ENCODE measurements around the gene GRAMD1B.
"Not testable (repeated sequence)": the region's sequence is repeated elsewhere in the genome, so short reads cannot be mapped to it uniquely, and the experiment has no call there.

Gene GRAMD1B

GRCh38 chr11:123513309-123513708, 83.2 kb downstream of the GRAMD1B start:
- FAIRE-seq: not testable (repeated sequence)

DNA sequence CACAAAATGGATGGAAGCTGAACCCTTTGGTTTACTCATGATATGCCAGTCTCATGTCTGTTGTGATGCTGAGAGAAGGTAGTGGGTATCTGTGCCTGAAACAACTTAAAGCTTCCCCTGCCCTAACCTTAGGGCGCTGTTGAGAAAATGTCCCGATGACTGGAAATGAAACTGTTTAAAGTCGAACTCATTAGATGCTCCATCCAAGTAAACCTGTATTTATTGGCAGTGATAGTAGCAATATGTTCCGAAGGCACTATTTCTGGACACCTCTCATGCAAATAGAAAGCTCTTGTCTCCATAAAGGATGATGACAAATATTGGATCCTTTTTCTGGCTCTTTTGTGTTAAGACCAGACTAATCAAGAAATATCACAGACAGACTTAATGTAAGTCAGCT, 86.2 kb downstream of the GRAMD1B start:
- no peak for FAIRE-seq

GRCh38 chr11:123517559-123518364, 87.7 kb downstream of the GRAMD1B start:
- FAIRE-seq: no peak

- FAIRE-seq: no peak
Measured at GRCh38 chr11:123518496-123519054, 88.5 kb downstream of the GRAMD1B start.

DNA sequence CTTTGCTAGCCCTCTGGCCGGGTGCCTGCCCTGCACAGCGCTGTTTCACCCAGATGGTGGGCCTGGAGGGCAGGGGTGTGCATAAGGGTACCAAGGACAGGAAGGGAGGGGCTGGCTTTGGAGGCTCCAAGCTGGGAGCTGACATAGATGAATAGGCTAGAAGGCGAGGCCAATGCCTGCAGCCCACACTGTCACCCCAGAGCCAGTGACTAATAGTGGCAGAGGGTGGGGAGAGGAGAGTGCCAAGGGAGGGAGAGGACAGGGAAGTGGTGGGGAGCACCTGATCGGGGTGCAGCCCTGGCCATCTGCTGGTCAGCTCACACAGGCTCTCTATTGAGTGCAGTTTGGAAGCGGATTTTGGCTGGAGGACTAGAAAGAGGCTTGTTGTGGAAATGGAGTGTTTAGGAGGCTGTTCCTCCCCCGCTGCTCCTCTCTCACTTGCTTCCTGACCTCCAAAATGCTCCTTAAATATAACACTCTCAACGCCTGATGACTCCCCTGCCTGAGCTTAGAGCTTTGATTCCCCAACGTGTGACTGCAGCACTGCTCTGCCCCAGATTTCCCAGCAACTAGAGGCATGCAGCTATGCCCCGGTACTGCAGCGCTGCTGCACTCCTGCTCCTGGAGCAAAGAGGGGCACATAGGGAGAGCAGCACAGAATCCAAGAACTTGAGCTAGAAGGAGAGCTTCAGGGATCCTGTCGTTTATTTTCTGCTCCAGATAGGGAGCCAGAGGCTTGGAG, 89.2 kb downstream of the GRAMD1B start:
- no peak for FAIRE-seq

GRCh38 chr11:123519797-123520193, 89.7 kb downstream of the GRAMD1B start:
- no peak for FAIRE-seq

DNA sequence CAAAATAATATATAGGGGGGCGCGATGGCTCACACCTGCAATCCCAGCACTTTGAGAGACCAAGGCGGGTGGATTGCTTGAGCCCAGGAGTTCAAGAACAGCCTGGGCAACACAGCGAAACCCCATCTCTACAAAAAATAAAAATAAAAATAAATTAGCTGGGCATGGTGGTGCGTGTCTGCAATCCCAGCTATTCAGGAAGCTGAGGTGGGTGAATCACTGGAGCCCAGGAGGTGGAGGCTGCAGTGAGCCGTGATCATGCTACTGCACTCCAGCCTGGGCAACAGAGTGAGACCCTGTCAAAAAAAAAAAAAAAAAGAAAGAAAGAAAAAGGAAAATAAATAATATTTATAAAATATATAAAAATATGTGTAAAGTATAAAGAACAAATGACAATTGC, 90.4 kb downstream of the GRAMD1B start:
- FAIRE-seq: not testable (repeated sequence)

DNA sequence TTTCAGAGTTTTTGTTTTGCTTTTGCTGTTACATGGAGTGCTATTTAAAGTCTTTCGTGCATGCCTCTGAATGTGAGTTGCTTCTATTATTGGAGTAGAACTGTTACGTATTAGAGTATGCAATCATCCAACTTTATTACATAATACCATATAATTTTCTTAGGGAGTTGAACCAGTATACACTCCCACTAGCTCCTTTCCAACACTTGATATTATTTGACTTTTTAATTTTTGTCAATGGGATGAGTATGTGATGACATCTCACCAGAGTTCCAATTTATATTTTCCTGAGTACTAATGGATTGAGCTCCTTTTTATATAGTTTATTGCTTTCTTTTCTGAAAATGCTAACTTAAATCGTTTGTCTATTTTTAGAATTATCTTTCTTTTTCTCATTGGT, 90.9 kb downstream of the GRAMD1B start:
- FAIRE-seq: no peak

DNA sequence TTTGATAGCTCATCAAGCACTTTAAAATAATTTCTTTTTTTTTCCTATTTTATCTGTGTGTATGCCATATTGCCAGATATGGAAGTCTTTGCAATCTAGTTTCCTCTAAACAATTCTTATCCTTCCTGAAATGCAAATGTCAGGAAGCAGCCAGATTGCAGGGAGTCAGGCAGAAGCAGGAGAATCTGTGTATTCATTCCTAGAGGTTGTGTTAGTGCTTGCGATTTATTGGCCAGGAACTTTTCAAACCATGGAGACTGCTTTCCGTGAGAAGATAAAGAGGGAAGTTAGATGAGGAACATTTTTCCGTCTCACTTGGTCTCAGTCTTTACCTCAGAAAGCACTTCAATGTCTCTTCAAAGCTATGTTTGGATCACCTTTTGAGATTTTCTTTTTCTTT, 91.9 kb downstream of the GRAMD1B start:
- FAIRE-seq: no peak

GRCh38 chr11:123523539-123523938, 93.5 kb downstream of the GRAMD1B start:
- FAIRE-seq: no peak

GRCh38 chr11:123525097-123525496, 95.0 kb downstream of the GRAMD1B start:
- FAIRE-seq: no peak

- no peak for FAIRE-seq
Measured at GRCh38 chr11:123525511-123525918, 95.4 kb downstream of the GRAMD1B start.

- FAIRE-seq: no peak
Measured at GRCh38 chr11:123526027-123526805, 96.1 kb downstream of the GRAMD1B start.

DNA sequence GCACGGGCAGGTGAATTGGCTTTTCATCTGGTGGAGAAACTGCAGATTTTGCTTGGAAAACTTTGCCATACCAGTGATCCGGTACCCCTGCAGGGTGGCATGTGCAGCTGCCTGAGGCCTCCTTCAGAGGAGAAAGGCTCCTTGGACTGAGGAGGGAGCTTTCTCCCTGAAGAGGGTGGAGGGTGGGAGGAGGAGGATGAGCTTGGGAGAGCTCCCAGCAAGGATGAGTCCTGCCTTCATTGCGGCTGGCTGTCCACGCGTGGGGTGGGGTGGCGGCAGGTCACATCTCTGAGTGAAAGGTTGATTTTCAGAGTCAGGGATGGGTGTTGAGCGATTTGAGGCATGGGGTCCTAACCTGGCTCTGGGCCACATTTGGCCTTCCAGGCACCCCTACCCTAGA, 96.8 kb downstream of the GRAMD1B start:
- FAIRE-seq: no peak

DNA sequence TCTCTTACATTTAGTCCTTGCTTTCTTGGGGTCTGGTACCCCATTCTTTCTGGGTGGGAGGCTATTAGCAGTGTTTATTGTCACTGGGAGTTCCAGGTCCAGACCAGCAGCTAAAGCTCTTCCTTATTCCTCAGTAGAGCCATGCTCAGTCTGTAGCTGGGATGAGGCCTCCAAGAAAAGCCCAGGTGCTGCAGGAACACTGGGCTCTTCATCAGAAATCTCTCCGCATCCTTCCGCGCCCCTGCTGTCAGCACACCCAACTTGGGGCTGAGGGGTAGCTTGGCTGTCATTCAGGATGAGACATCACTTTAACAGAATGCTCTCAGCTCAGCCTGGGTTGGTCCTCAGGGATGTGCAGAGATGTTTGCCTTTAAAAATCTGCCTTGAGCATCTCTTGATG, 97.5 kb downstream of the GRAMD1B start:
- no peak for FAIRE-seq

- no peak for FAIRE-seq
Measured at GRCh38 chr11:123527947-123528346, 97.9 kb downstream of the GRAMD1B start.

GRCh38 chr11:123531325-123531724, 101.3 kb downstream of the GRAMD1B start:
- no peak for FAIRE-seq

DNA sequence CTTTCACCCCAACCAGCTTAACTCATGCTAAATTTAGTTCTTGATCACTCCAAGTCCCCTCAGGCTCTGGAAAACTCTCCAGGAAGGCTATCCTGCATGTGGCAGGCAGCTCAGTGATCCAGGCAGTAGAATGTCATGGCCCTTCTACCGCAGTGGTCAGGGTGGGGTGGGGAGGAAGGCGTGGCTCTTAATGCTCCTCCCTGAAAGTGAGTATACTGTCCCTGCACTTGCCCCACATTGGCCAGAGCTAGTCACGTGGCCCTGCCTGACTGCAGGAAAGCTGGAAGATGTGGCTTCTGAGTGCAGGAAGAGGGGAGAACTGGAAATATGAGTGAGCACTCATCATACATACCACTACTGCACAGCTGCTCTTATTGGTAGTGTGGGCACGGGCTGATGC, 102.1 kb downstream of the GRAMD1B start:
- no peak for FAIRE-seq

DNA sequence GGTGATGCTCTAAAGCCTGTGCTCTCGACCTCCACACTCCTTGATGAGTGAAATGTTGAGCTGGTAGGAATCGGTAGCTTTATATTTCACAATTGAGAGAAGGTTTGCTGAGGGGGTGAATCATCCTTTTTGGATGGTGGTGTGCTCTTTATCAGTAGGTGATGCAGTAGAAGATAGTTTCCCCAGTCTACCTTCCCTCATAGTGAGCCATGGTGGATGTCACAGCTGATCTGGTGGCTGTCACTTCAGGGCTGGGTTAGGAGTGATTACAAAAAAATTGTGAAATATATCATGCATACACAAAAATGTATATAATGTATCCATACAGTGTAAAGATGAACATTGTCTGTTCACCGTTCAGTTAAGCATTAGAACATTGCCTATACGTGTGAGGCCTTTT, 105.3 kb downstream of the GRAMD1B start:
- FAIRE-seq: no peak

GRCh38 chr11:123536690-123537437, 106.8 kb downstream of the GRAMD1B start:
- no peak for FAIRE-seq

DNA sequence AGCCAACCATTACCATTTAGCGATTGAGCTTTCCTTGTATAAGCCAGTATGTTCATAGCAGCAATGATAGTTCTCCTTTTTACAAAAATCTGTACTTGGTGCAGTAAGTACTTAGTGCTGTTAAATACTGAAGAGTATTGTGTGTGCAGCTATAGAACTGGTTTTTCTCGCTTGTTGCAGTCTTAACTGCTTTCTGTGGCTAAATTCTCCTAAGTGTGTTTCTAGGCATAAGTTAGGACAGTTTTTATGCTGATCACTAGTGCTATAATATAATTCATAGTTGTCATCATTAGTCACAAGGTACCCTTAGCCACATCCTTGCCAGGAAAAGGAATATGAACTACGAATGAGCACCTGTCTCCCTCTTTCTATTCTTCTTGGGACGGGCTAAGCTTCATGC, 107.7 kb downstream of the GRAMD1B start:
- FAIRE-seq: no peak

DNA sequence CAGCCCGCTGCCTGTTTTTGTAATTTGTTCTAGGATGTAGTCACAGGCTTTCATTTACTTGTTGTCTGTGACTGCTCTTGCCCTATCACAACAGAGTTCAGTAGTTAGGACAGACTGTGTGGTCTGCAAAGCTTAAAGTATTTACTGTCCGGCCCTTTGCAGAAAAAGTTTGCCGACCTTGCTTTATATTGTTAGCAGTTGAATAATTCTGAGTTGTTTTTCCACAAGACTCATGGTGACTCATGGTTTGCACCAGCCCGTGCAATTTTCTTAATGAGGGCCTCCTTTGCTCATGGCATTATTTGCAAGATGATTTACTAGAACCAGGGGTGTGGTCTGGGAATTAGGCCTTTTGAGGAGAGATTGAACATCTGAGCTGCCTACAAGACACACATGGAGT, 113.7 kb downstream of the GRAMD1B start:
- no peak for FAIRE-seq
